OCI-LY3 (cell line): Measurements from ENCODE around the gene NABP2.

Source experiments
- H2AFZ ChIP-seq: fragments of 200-600, 300-600 bp; shearing (Covaris generic); 2 replicates; pipeline ENCODE4 v1.6.0; 2014; ENCODE audit warnings: antibody characterized with exemption, low read depth, low read length
- H3K27ac ChIP-seq: fragments of 200-600, 300-600 bp; sonication (generic); 2 replicates; pipeline ENCODE4 v1.5.1; 2014; ENCODE audit warnings: mild to moderate bottlenecking, low read length, moderate library complexity, mixed read lengths
- H3K27me3 ChIP-seq: fragments of 200-600, 300-600 bp; sonication (generic); 2 replicates; pipeline ENCODE4 v1.6.1; 2014; ENCODE audit warnings: low read depth, low read length, mixed read lengths
- H3K36me3 ChIP-seq: fragments of 200-600, 300-600 bp; sonication (generic); replicated peaks from 2 replicates; pipeline ENCODE3; 2014; ENCODE audit warnings: low read depth, low read length, mixed read lengths
- H3K4me1 ChIP-seq: fragments of 300-600, 200-600 bp; sonication (generic); 2 replicates; pipeline ENCODE4 v1.6.1; 2014; ENCODE audit warnings: low read length, mixed read lengths
- H3K4me2 ChIP-seq: fragments of 200-600, 300-600 bp; sonication (generic); 2 replicates; pipeline ENCODE4 v1.6.1; 2014; ENCODE audit warnings: low read length, mixed read lengths
- H3K4me3 ChIP-seq: fragments of 300-600, 200-600 bp; sonication (generic); 2 replicates; pipeline ENCODE4 v1.5.1; 2014; ENCODE audit warnings: antibody characterized with exemption, mild to moderate bottlenecking, low read length, moderate library complexity
- H3K79me2 ChIP-seq: fragments of 300-600, 200-600 bp; shearing (Covaris generic); 2 replicates; pipeline ENCODE4 v1.6.1; 2014; ENCODE audit warnings: mild to moderate bottlenecking, low read length, mixed read lengths
- H3K9ac ChIP-seq: fragments of 300-600, 200-600 bp; shearing (Covaris generic); 2 replicates; pipeline ENCODE4 v1.6.0; 2014; ENCODE audit warnings: mild to moderate bottlenecking, low read length, moderate library complexity
- H3K9me3 ChIP-seq: fragments of 200-600, 300-600 bp; shearing (Covaris generic); 2 replicates; pipeline ENCODE4 v1.6.1; 2014; ENCODE audit warnings: low read length, mixed read lengths; ENCODE audit not compliant: insufficient read depth
- H4K20me1 ChIP-seq: fragments of 200-600, 300-600 bp; sonication (generic); 2 replicates; pipeline ENCODE4 v1.6.1; 2016; ENCODE audit warnings: low read length, mixed read lengths; ENCODE audit not compliant: insufficient read depth
- CTCF ChIP-seq: fragments of 200-600, 300-600 bp; sonication (generic); IDR thresholded peaks from 2 replicates; pipeline ENCODE4 v1.5.1; 2014; ENCODE audit warnings: antibody characterized with exemption, low read length, low read depth
- EZH2phosphoT487 ChIP-seq: fragments of 200-600 bp; shearing (Covaris generic); IDR thresholded peaks from 2 replicates; pipeline ENCODE4 v1.6.1; 2018; ENCODE audit warnings: antibody characterized with exemption, mixed run types, low read depth

NABP2 gene

DNA sequence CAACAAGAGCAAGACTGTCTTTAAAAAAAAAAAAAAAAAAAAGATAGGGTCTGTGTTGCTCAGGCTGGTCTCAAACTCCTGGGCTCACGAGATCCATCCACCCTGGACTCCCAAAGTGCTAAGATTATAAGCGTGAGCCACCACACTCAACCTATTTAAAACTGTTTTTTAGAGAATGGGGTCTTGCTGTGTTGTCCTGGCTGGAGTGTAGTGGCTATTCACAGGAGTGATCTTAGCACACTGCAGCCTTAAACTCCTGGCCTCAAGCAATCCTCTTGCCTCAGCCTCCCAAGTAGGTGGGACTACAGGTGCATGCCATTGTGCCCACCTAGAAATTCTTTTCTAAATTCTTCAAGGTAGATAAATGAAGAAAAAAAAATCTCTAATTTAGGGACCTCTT is 50.2 kb downstream of the NABP2 start:
- Histone ChIP-seq H3K9ac (no peak overlapping the region), H4K20me1 (no peaks in the 10 kb centered on the region; the same call in 1 of the 2 replicates)

DNA sequence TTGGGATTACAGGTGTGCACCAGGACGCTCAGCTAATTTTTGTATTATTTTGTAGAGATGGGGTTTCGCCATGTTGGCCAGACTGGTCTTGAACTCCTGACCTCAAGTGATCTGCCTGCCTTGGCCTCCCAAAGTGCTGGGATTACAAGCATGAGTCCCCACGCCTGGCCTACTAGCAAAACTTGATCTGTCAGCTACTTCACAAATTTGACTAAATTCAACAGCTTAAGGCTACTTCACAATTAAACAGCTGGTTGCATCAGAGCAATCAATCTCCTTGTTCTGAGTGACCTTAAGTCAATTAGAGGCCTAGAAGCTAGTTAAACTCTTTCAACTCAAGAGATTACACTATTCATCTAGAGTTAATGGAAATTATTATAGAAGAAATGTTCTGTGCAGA is 54.8 kb downstream of the NABP2 start:
- no peak overlapping the region for H3K9ac ChIP-seq

More for the DNA sequence above, 50.2 kb downstream of the NABP2 start:
- no peak overlapping the region for H3K4me2 ChIP-seq
- H3K27me3 ChIP-seq = no peaks in the 10 kb centered on the region
- TF ChIP-seq EZH2phosphoT487 (no peak), CTCF (no peak)
- H3K79me2 ChIP-seq = no peaks in the 10 kb centered on the region
- no peaks in the 10 kb centered on the region for H3K9me3 ChIP-seq
- peaks cover 37% of the 10 kb centered on the region for H3K36me3 ChIP-seq
- no peak overlapping the region for H2AFZ ChIP-seq
- no peak overlapping the region for H3K4me3 ChIP-seq
- no peak overlapping the region for H3K27ac ChIP-seq
- H3K4me1 ChIP-seq = no peaks in the 10 kb centered on the region

More for the DNA sequence above, 54.8 kb downstream of the NABP2 start:
- Histone ChIP-seq H4K20me1 (no peaks in the 10 kb centered on the region), H3K4me1 (no peaks in the 10 kb centered on the region), H2AFZ (no peak overlapping the region), H3K36me3 (peaks cover 43% of the 10 kb centered on the region), H3K9me3 (no peaks in the 10 kb centered on the region), H3K4me3 (no peak overlapping the region), H3K27me3 (no peaks in the 10 kb centered on the region), H3K79me2 (no peaks in the 10 kb centered on the region), H3K27ac (no peak overlapping the region), H3K4me2 (no peak overlapping the region)
- no peak for TF ChIP-seq CTCF
- no peak for TF ChIP-seq EZH2phosphoT487
